Thoracic aorta (tissue), 2 donors: ENCODE measurements around the gene ZMYND8. TPM values are rescaled to one million over a fixed set of nuclear protein-coding genes. Genes with fewer than 3 reads are reported as not detected.
A peak's percentile ranks its signal among the peaks of the same experiment; 100 is the strongest.
"Not testable (repeated sequence)": the region's sequence is repeated elsewhere in the genome, so short reads cannot be mapped to it uniquely, and the experiment has no call there.

Experiments used
- ATAC-seq: fragments of 150-250 bp; one replicate; pipeline ENCODE4 v1.8.0; 2017; ENCODE audit warnings: low read depth; ENCODE audit not compliant: insufficient number of reproducible peaks, low FRiP score
- DNase-seq: peaks from one replicate; pipeline ENCODE4 v3.0.0-alpha.2; 2020; ENCODE audit warnings: low spot score
- H3K27ac ChIP-seq, 2 donors: fragments of 200-600 bp; sonication (generic); 1 replicate in 1 of 2; 2 replicates in 1 of 2; pipeline ENCODE4 v1.5.1; 2016; ENCODE audit warnings: mild to moderate bottlenecking in 2 of 2, moderate library complexity in 2 of 2
- H3K27me3 ChIP-seq: fragments of 200-600 bp; sonication (generic); replicated peaks from 2 replicates; pipeline ENCODE4 v1.6.0; 2016; ENCODE audit warnings: mild to moderate bottlenecking; ENCODE audit not compliant: insufficient read depth
- H3K36me3 ChIP-seq: fragments of 200-600 bp; sonication (generic); one replicate; pipeline ENCODE4 v1.5.1; 2016
- H3K4me1 ChIP-seq, 2 donors: fragments of 200-600 bp; sonication (generic); 1 replicate in 1 of 2; 2 replicates in 1 of 2; pipeline versions ENCODE4 v1.5.1 to v1.6.0; 2016; ENCODE audit warnings: low read depth in 2 of 2, mild to moderate bottlenecking in 1 of 2; ENCODE audit not compliant: control insufficient read depth in 1 of 2
- H3K4me3 ChIP-seq: fragments of 200-600 bp; sonication (generic); 2 replicates; pipeline ENCODE4 v1.5.1; 2016; ENCODE audit warnings: mild to moderate bottlenecking
- H3K9me3 ChIP-seq: fragments of 200-600 bp; sonication (generic); 2 replicates; pipeline ENCODE4 v1.5.1; 2016
- total RNA-seq, 2 donors: library from RNA; depleted of rRNA; stranded (reverse); fragments of >200 nt; gene quantifications; one replicate each; pipeline versions ENCODE4 v1.1.0 to v1.2.3, GENCODE V29; 2016
- TF ChIP-seq, protein P1 (sequence below): fragments of 200-600 bp; sonication (generic); IDR thresholded peaks from one replicate; pipeline ENCODE4 v1.5.1; 2019; ENCODE audit warnings: antibody characterized with exemption

Gene ZMYND8
- total RNA-seq, 2 donors from 2014 or later: 17.9 to 27.2 TPM

- Histone ChIP-seq H3K4me3 (no peak overlapping the region), H3K36me3 (no peaks in the 10 kb centered on the region), H3K9me3 (no peaks in the 10 kb centered on the region), H3K27me3 (no peaks in the 10 kb centered on the region), H3K4me1 (peaks cover 12 to 19% of the 10 kb centered on the region in 2 donors), H3K27ac (peak overlapping the region in 1 of 2 donors; percentile 20)
- TF ChIP-seq, protein P1, sequence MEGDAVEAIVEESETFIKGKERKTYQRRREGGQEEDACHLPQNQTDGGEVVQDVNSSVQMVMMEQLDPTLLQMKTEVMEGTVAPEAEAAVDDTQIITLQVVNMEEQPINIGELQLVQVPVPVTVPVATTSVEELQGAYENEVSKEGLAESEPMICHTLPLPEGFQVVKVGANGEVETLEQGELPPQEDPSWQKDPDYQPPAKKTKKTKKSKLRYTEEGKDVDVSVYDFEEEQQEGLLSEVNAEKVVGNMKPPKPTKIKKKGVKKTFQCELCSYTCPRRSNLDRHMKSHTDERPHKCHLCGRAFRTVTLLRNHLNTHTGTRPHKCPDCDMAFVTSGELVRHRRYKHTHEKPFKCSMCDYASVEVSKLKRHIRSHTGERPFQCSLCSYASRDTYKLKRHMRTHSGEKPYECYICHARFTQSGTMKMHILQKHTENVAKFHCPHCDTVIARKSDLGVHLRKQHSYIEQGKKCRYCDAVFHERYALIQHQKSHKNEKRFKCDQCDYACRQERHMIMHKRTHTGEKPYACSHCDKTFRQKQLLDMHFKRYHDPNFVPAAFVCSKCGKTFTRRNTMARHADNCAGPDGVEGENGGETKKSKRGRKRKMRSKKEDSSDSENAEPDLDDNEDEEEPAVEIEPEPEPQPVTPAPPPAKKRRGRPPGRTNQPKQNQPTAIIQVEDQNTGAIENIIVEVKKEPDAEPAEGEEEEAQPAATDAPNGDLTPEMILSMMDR: no peak
- ATAC-seq (no peak), DNase-seq (no peak)
Observed at GRCh38 chr20:47396762-47397476, 40.4 kb upstream of the ZMYND8 start.

DNA sequence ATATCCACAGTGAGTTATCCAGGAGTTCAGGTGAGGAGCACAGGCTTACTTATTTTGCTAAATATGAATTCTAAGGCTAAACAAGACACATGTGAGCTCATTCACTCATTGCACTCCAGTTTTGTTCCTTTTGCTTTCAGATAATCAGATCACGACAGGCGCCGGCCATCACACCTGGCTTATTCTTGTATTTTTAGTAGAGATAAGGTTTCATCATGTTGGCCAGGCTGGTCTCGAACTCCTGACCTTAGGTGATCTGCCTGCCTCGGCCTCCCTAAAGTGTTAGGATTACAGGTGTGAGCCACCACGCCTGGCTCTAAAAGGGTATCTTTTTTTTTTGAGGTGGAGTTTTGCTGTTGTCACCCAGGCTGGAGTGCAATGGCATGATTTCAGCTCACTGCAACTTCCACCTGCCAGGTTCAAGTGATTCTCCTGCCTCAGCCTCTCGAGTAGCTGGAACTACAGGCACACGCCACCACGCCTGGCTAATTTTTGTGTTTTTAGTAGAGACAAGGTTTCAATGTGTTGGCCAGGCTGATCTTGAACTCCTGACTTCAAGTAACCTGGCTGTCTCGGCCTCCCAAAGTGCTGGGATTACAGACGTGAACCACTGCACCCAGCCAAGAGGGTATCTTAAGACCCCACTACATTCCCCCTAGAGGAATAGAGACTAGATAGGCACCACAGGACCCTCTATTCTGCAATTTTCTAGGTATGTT lies 37.5 kb upstream of the ZMYND8 start:
- H3K27ac ChIP-seq, H3K36me3 ChIP-seq, H3K27me3 ChIP-seq, ATAC-seq, DNase-seq, H3K9me3 ChIP-seq, H3K4me3 ChIP-seq: not testable (repeated sequence)
- H3K4me1 ChIP-seq: peaks cover 12 to 19% of the 10 kb centered on the region in 2 donors

GRCh38 chr20:47392721-47393073 lies 36.2 kb upstream of the ZMYND8 start:
- Histone ChIP-seq H3K4me3 (no peak overlapping the region), H3K9me3 (no peaks in the 10 kb centered on the region), H3K27me3 (no peaks in the 10 kb centered on the region), H3K27ac (peak overlapping the region in 1 of 2 donors; percentile 27), H3K4me1 (peaks cover 7 to 8% of the 10 kb centered on the region in 2 donors), H3K36me3 (no peaks in the 10 kb centered on the region)
- DNase-seq (no peak), ATAC-seq (no peak)
- TF ChIP-seq, protein P1: no peak

DNA sequence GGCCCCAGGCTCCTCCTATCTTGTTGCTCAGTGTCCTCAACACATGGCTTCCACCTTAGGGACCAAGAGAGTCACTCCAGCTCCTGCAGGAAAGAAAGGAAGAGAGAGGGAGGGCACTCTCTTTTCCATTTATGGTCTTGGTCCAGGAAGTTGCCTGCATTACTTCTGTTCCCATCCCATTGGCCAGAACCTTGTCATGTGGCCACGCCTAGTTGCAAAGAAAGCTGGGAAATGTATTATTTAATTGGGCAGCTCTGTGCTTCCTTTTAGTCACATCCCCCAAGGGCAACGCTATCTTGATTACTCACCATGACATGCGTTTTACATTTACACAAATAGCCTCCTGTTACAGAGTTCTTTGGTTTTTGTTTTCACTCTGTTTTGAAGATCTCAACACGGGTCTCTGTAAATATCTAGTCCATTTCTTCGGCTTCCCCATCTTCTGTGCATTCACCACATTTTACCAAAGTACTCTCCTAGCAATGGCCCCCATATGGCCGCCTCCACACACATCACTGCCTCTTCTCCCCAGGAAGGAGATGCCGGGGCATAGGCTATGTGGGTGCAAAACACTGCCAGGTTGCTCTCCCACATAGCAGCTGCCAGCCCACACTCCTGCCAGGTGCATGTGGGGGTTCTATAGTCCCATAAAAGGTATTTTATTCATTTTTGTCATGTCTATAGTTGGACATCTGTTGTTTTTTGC lies 35.7 kb upstream of the ZMYND8 start:
- peak; percentile 20 for ATAC-seq
- Histone ChIP-seq H3K4me3 (no peak overlapping the region), H3K4me1 (peaks cover 2 to 3% of the 10 kb centered on the region in 2 donors), H3K27me3 (no peaks in the 10 kb centered on the region), H3K9me3 (no peaks in the 10 kb centered on the region), H3K36me3 (no peaks in the 10 kb centered on the region), H3K27ac (peak overlapping the region in 1 of 2 donors; percentile 27)
- TF ChIP-seq, protein P1: no peak
- no peak for DNase-seq

GRCh38 chr20:47391276-47392010 lies 34.9 kb upstream of the ZMYND8 start:
- DNase-seq: no peak
- no peak overlapping the region for H3K4me3 ChIP-seq
- no peaks in the 10 kb centered on the region for H3K4me1 ChIP-seq
- H3K36me3 ChIP-seq: no peaks in the 10 kb centered on the region
- TF ChIP-seq, protein P1: no peak
- no peaks in the 10 kb centered on the region for H3K9me3 ChIP-seq
- no peak for ATAC-seq
- H3K27ac ChIP-seq: peak overlapping the region in 1 of 2 donors; percentile 27
- no peaks in the 10 kb centered on the region for H3K27me3 ChIP-seq
